ENCODE results near the gene DMRTC2. TPM values are rescaled to one million over a fixed set of nuclear protein-coding genes. Genes with fewer than 3 reads are reported as not detected.

The DMRTC2 gene
- total and polyA plus RNA-seq, 2 of the 13 experiments (the other 11 are each of a cell fraction or from before 2014, with no cell fraction given): not detected

- TF ChIP-seq ZNF503 (CRISPR knock-in tag; IDR thresholded peaks at IDR 0.05): peak; percentile 87
- TF ChIP-seq TBX2 (CRISPR knock-in tag; IDR thresholded peaks at IDR 0.05; ENCODE audit: borderline replicate concordance): peak; percentile 81; the same call in 1 of the 2 replicates
- peak; percentile 69 for TF ChIP-seq HNF4A (CRISPR knock-in tag; IDR thresholded peaks at IDR 0.05)
- TF ChIP-seq MAZ (IDR thresholded peaks at IDR 0.05; ENCODE audit: borderline replicate concordance, low read depth, low read length): peak; percentile 96
- TF ChIP-seq MAZ (CRISPR knock-in tag; IDR thresholded peaks at IDR 0.05; ENCODE audit: low read depth): peak; percentile 97
- peak; percentile 79; the same call in 1 of the 2 replicates for TF ChIP-seq TSC22D2 (CRISPR knock-in tag; IDR thresholded peaks at IDR 0.05; ENCODE audit: borderline replicate concordance)
- no peak for TF ChIP-seq PAWR (CRISPR knock-in tag; IDR thresholded peaks at IDR 0.05; ENCODE audit: borderline replicate concordance)
- no peak for TF ChIP-seq NCOA5 (CRISPR knock-in tag; IDR thresholded peaks at IDR 0.05)
- TF ChIP-seq NONO (IDR thresholded peaks at IDR 0.05): no peak
- TF ChIP-seq NONO (CRISPR knock-in tag; conservative IDR thresholded peaks at IDR 0.05): peak; percentile 94
- 0 out of 2 replicates have a peak, but pooled peaks have one; percentile 66 for TF ChIP-seq ZNF772 (CRISPR knock-in tag; IDR thresholded peaks at IDR 0.05)
- 0 out of 2 replicates have a peak, but pooled peaks have one; percentile 48 for TF ChIP-seq ETS1 (CRISPR knock-in tag; IDR thresholded peaks at IDR 0.05)
- TF ChIP-seq KLF6 (CRISPR knock-in tag; IDR thresholded peaks at IDR 0.05): peak; percentile 82; the same call in 1 of the 2 replicates
- no peak for TF ChIP-seq USF2 (IDR thresholded peaks at IDR 0.05; ENCODE audit: low read depth, low read length)
- no peak for TF ChIP-seq USF2 (CRISPR knock-in tag; IDR thresholded peaks at IDR 0.05; ENCODE audit: borderline replicate concordance)
- TF ChIP-seq ETV5 (CRISPR knock-in tag; IDR thresholded peaks at IDR 0.05; ENCODE audit: borderline replicate concordance): peak; percentile 78; the same call in 1 of the 2 replicates
- 0 out of 2 replicates have a peak, but pooled peaks have one; percentile 22 for TF ChIP-seq ZNF891 (CRISPR knock-in tag; IDR thresholded peaks at IDR 0.05)
- peak; percentile 56; the same call in 1 of the 2 replicates for TF ChIP-seq ZNF329 (CRISPR knock-in tag; IDR thresholded peaks at IDR 0.05; ENCODE audit: low read depth)
- TF ChIP-seq FOXK1 (CRISPR knock-in tag; IDR thresholded peaks at IDR 0.05; ENCODE audit: borderline replicate concordance, low read depth): peak; percentile 86
- TF ChIP-seq ZBTB33 (CRISPR knock-in tag; IDR thresholded peaks at IDR 0.05): peak; percentile 43; the same call in 1 of the 2 replicates
- peak; percentile 73 for TF ChIP-seq MXD4 (CRISPR knock-in tag; IDR thresholded peaks at IDR 0.05)
- TF ChIP-seq NFE2 (CRISPR knock-in tag; IDR thresholded peaks at IDR 0.05): no peak
Observed at GRCh38 chr19:41883821-41884733, 39.2 kb downstream of the DMRTC2 start (continued).
